Regular cardiac myocyte (primary cell): ENCODE measurements around the gene HS6ST1. TPM values are rescaled to one million over a fixed set of nuclear protein-coding genes. Genes with fewer than 3 reads are reported as not detected.

Experiments used
- total RNA-seq: library from RNA; depleted of rRNA; stranded (reverse); fragments of >200 nt; gene quantifications from 2 replicates; pipeline ENCODE4 v1.2.3, GENCODE V29; 2014

The HS6ST1 gene
- total RNA-seq: 10.7 and 12.8 TPM in 2 replicates

GRCh38 chr2:128318776-128319464 is at the start of gene HS6ST1:
Gene HS6ST1 (minus strand): TSS chr2:128318868. CDS start chr2:128318563, 305 bp downstream.

Other genes with a start within 250 kb of the HS6ST1 start
- gene UGGT1, start 227.7 kb downstream of the HS6ST1 start, total RNA-seq: 92.8 and 112 TPM in 2 replicates